Nephron (organoid): ENCODE data around the gene KAZN.

ENCODE experiments used
- H3K27ac Mint-ChIP-seq, 3 experiments: 2 replicates each; pipeline ENCODE4 v1.8.0; 2020; ENCODE audit warnings: mixed read lengths in 3 of 3, mild to moderate bottlenecking in 2 of 3, moderate library complexity in 1 of 3
- H3K27me3 Mint-ChIP-seq: 2 replicates; pipeline ENCODE4 v1.8.0; 2021; ENCODE audit warnings: low read depth, mild to moderate bottlenecking, moderate library complexity, mixed read lengths
- H3K36me3 Mint-ChIP-seq: 2 replicates; pipeline ENCODE4 v1.8.0; 2020; ENCODE audit warnings: low read depth, mixed read lengths
- H3K4me1 Mint-ChIP-seq: 2 replicates; pipeline ENCODE4 v1.8.0; 2020; ENCODE audit warnings: mixed read lengths
- H3K4me3 Mint-ChIP-seq, 3 experiments: 2 replicates each; pipeline ENCODE4 v1.8.0; 2020; ENCODE audit warnings: mild to moderate bottlenecking in 3 of 3, mixed read lengths in 3 of 3, moderate library complexity in 2 of 3
- H3K9me3 Mint-ChIP-seq: 2 replicates; pipeline ENCODE4 v1.8.0; 2020; ENCODE audit warnings: mixed read lengths
- TF ChIP-seq, protein P1 (sequence below), 3 experiments: fragments of 200-600 bp; sonication (generic); IDR thresholded peaks; one replicate each; pipeline ENCODE4 v1.5.0; 2021; ENCODE audit warnings: antibody characterized with exemption in 3 of 3; ENCODE audit not compliant: unreplicated experiment in 3 of 3

The KAZN gene

DNA sequence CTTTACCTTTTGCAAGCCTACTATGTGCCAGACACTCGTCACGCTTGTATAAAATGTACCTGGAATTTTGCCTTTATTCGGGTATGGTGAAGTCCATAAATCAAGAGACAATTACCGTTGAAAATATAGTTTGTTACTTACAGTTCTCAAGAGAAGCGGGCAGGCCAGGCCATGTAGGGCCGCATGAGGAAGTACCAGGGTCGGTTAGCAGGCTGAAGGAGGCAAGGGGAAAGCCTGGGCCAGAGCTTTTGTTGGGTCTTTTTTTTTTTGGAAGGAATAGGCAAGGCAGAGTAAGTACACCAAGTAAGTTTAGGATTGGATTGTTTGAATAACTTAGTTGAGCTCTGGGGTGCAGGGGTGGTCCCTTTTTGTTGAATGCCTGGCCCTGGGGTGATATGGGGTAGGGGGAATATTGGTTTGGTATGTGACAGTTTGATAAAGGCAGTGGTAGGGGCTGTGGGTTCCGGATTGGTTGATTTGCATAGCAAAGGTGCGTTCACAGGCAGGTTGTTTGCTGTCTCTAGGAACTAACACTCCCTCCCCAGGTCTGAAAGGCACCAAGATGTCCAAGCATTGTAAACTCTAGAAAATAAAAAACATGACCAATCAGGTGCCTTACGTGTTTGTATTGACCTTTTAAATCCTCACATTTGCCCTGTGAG is 80.7 kb downstream of the KAZN start:
- TF ChIP-seq, protein P1, sequence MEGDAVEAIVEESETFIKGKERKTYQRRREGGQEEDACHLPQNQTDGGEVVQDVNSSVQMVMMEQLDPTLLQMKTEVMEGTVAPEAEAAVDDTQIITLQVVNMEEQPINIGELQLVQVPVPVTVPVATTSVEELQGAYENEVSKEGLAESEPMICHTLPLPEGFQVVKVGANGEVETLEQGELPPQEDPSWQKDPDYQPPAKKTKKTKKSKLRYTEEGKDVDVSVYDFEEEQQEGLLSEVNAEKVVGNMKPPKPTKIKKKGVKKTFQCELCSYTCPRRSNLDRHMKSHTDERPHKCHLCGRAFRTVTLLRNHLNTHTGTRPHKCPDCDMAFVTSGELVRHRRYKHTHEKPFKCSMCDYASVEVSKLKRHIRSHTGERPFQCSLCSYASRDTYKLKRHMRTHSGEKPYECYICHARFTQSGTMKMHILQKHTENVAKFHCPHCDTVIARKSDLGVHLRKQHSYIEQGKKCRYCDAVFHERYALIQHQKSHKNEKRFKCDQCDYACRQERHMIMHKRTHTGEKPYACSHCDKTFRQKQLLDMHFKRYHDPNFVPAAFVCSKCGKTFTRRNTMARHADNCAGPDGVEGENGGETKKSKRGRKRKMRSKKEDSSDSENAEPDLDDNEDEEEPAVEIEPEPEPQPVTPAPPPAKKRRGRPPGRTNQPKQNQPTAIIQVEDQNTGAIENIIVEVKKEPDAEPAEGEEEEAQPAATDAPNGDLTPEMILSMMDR (IDR thresholded peaks at IDR 0.05; ENCODE audit: unreplicated experiment in 3 of 3) = no peak
- peaks cover 11% of the 10 kb centered on the region for H3K36me3 Mint-ChIP-seq
- H3K27ac Mint-ChIP-seq = no peak overlapping the region
- no peak overlapping the region for H3K4me3 Mint-ChIP-seq
- peaks cover 14% of the 10 kb centered on the region for H3K9me3 Mint-ChIP-seq
- H3K4me1 Mint-ChIP-seq = peaks cover 13% of the 10 kb centered on the region
- peaks cover 19% of the 10 kb centered on the region for H3K27me3 Mint-ChIP-seq

DNA sequence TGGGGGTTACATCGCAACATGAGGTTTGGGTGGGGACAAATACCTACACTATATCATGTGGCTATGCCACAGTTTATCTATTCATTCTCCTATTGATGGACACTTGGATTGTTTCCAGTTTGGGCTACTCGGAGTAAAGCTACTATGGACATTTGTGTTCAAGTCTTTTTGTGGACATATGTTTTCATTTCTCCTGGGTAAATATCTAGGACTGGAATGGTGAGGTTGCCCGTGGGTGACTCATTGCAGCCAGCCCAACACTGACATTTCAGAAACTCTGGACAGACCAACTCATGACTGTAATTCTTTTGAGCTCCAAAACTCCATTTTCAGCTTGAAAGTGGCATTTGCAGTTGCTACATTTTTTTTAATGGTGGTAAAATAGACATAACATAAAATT is 82.7 kb downstream of the KAZN start:
- peaks cover 9% of the 10 kb centered on the region for H3K9me3 Mint-ChIP-seq
- TF ChIP-seq, protein P1 (IDR thresholded peaks at IDR 0.05; ENCODE audit: unreplicated experiment in 3 of 3) = no peak
- H3K27me3 Mint-ChIP-seq = peaks cover 13% of the 10 kb centered on the region
- no peak overlapping the region for H3K27ac Mint-ChIP-seq
- H3K4me1 Mint-ChIP-seq = peaks cover 13% of the 10 kb centered on the region
- no peak overlapping the region for H3K4me3 Mint-ChIP-seq
- peaks cover 6% of the 10 kb centered on the region for H3K36me3 Mint-ChIP-seq

GRCh38 chr1:14682941-14683621 is 84.6 kb downstream of the KAZN start:
- H3K27ac Mint-ChIP-seq = peak overlapping the region in 2 of 3 experiments; percentile 27 to 81

DNA sequence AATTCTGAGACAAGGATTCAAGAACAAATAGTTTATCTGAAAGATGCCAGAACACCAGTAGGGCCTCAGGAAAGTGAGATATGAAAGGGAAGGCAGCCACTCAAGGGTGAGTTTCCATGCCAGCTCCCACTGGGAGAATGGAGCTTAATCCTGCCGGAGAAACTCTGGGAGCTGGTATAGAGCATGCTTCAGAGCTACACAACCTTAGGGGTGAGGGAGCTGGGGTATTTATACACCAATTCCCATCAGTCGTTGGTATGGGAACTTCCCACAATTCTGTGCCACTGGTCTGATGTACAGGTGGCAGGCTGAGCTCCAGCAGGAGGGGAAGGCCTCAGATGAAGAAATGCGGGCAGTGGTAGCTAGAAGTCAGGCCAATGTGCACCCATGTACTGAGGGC is 86.6 kb downstream of the KAZN start:
- H3K27ac Mint-ChIP-seq = no peak overlapping the region
- H3K4me3 Mint-ChIP-seq = no peak overlapping the region
- peaks cover 3% of the 10 kb centered on the region for H3K9me3 Mint-ChIP-seq
- H3K36me3 Mint-ChIP-seq = no peaks in the 10 kb centered on the region
- H3K4me1 Mint-ChIP-seq = peaks cover 13% of the 10 kb centered on the region
- TF ChIP-seq, protein P1 (IDR thresholded peaks at IDR 0.05; ENCODE audit: unreplicated experiment in 3 of 3) = no peak
- H3K27me3 Mint-ChIP-seq = peaks cover 24% of the 10 kb centered on the region

More at GRCh38 chr1:14682941-14683621, 84.6 kb downstream of the KAZN start:
- H3K27me3 Mint-ChIP-seq = peaks cover 17% of the 10 kb centered on the region
- peaks cover 13% of the 10 kb centered on the region for H3K4me1 Mint-ChIP-seq
- H3K4me3 Mint-ChIP-seq = no peak overlapping the region
- no peaks in the 10 kb centered on the region for H3K36me3 Mint-ChIP-seq
- H3K9me3 Mint-ChIP-seq = peaks cover 3% of the 10 kb centered on the region
- TF ChIP-seq, protein P1 (IDR thresholded peaks at IDR 0.05; ENCODE audit: unreplicated experiment in 3 of 3) = no peak

DNA sequence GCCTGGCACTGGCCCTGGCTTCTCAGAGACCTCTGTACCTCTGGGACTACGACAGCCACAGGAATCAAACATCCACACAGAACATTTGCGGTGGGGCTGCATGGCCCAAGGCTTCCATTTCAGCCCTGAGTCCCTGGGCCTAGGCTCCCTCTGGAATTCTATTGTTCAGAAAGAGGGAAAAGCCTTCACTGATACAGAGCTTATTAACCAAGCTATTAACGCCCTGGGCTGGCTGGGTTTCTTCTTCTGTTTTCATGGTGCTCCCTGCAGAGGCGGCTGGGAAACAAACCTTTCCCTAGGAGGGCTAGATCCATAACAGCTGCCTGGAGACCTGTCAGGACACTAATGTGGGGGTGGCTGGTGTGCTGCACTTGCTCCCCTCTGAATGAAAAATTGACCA is 88.2 kb downstream of the KAZN start:
- Mint-ChIP-seq H3K27me3 (peaks cover 23% of the 10 kb centered on the region), H3K9me3 (no peaks in the 10 kb centered on the region), H3K4me3 (no peak overlapping the region), H3K27ac (no peak overlapping the region), H3K36me3 (no peaks in the 10 kb centered on the region), H3K4me1 (peaks cover 13% of the 10 kb centered on the region)
- TF ChIP-seq, protein P1 (IDR thresholded peaks at IDR 0.05; ENCODE audit: unreplicated experiment in 3 of 3) = no peak
